Measurements from ENCODE around the gene TMTC3.
"Not testable (repeated sequence)": the region's sequence is repeated elsewhere in the genome, so short reads cannot be mapped to it uniquely, and the experiment has no call there.

TMTC3 gene

DNA sequence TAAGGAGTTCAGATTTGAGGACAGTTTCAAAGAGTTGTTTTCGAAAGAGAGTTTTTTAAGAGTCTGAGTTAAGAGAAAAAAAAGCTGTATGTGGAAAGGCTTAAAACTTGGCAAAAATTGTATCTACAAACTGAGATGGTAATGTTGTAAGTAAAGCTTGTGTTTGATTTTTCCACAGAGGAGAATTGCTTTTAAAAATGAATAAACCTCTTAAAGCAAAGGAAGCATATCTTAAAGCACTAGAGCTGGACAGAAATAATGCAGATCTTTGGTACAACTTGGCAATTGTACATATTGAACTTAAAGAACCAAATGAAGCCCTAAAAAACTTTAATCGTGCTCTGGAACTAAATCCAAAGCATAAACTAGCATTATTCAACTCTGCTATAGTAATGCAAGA is 50.3 kb downstream of the TMTC3 start:
- Histone ChIP-seq H3K4me3 (no peak overlapping the region), H3K36me3 (ENCODE audit: insufficient read depth, low read length) (peaks cover 20% of the 10 kb centered on the region), H3K9ac (ENCODE audit: insufficient read length) (no peak overlapping the region), H3K27ac (no peak overlapping the region), H3K9me3 (ENCODE audit: low read depth, low read length) (no peaks in the 10 kb centered on the region)
- DNase-seq (ENCODE audit: low read depth, low spot score): no peak
- TF ChIP-seq POLR2AphosphoS5 (IDR thresholded peaks at IDR 0.05; ENCODE audit: borderline replicate concordance, low read depth, low read length) (no peak), FOXP2 (optimal IDR thresholded peaks at IDR 0.05; ENCODE audit: control extremely low read depth, extremely low read length, insufficient read depth) (no peak), EZH2 (IDR thresholded peaks at IDR 0.05) (no peak)

- no peak for DNase-seq (ENCODE audit: low read depth, low spot score)
- H3K36me3 ChIP-seq (ENCODE audit: insufficient read depth, low read length): peaks cover 20% of the 10 kb centered on the region
- H3K9ac ChIP-seq (ENCODE audit: insufficient read length): no peak overlapping the region
- no peak for TF ChIP-seq EZH2 (IDR thresholded peaks at IDR 0.05)
- no peak for TF ChIP-seq FOXP2 (optimal IDR thresholded peaks at IDR 0.05; ENCODE audit: control extremely low read depth, extremely low read length, insufficient read depth)
- no peak for TF ChIP-seq POLR2AphosphoS5 (IDR thresholded peaks at IDR 0.05; ENCODE audit: borderline replicate concordance, low read depth, low read length)
- H3K4me3 ChIP-seq: no peak overlapping the region
- no peak overlapping the region for H3K27ac ChIP-seq
- H3K9me3 ChIP-seq (ENCODE audit: low read depth, low read length): no peaks in the 10 kb centered on the region
Measured at GRCh38 chr12:88194868-88195267, 52.8 kb downstream of the TMTC3 start.

GRCh38 chr12:88200029-88200428 is 57.9 kb downstream of the TMTC3 start:
- H3K4me3 ChIP-seq: no peak overlapping the region
- H3K36me3 ChIP-seq (ENCODE audit: insufficient read depth, low read length): peaks cover 11% of the 10 kb centered on the region
- no peaks in the 10 kb centered on the region for H3K9me3 ChIP-seq (ENCODE audit: low read depth, low read length)
- TF ChIP-seq EZH2 (IDR thresholded peaks at IDR 0.05) (no peak), FOXP2 (optimal IDR thresholded peaks at IDR 0.05; ENCODE audit: control extremely low read depth, extremely low read length, insufficient read depth) (no peak), POLR2AphosphoS5 (IDR thresholded peaks at IDR 0.05; ENCODE audit: borderline replicate concordance, low read depth, low read length) (no peak)
- H3K9ac ChIP-seq (ENCODE audit: insufficient read length): no peak overlapping the region
- no peak overlapping the region for H3K27ac ChIP-seq
- DNase-seq (ENCODE audit: low read depth, low spot score): no peak

GRCh38 chr12:88202500-88202899 is 60.4 kb downstream of the TMTC3 start:
- H3K9me3 ChIP-seq (ENCODE audit: low read depth, low read length): no peaks in the 10 kb centered on the region
- H3K4me3 ChIP-seq: no peak overlapping the region
- H3K9ac ChIP-seq (ENCODE audit: insufficient read length): no peak overlapping the region
- no peak for TF ChIP-seq EZH2 (IDR thresholded peaks at IDR 0.05)
- TF ChIP-seq POLR2AphosphoS5 (IDR thresholded peaks at IDR 0.05; ENCODE audit: borderline replicate concordance, low read depth, low read length): no peak
- TF ChIP-seq FOXP2 (optimal IDR thresholded peaks at IDR 0.05; ENCODE audit: control extremely low read depth, extremely low read length, insufficient read depth): no peak
- no peak for DNase-seq (ENCODE audit: low read depth, low spot score)
- no peak overlapping the region for H3K27ac ChIP-seq
- H3K36me3 ChIP-seq (ENCODE audit: insufficient read depth, low read length): no peaks in the 10 kb centered on the region

DNA sequence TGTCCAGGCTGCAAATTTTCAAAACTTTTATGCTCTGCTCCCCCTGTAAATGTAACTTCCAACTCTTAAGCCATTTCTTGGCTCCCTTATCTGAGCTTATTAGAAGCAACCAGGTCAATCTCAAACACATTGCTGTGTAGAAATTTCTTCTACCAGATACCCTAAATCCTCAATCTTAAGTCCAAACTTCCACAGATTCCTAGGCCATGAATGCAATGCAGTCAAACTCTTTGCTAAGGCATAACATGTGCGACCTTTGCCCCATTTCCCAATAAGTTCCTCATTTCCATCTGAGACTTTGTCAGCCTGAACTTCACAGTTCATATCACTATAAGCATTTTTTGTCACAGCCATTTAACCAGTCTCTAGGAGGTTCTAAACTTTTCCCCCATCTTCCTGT is 64.5 kb downstream of the TMTC3 start:
- DNase-seq (ENCODE audit: low read depth, low spot score): no peak
- Histone ChIP-seq H3K9me3 (ENCODE audit: low read depth, low read length) (no peaks in the 10 kb centered on the region), H3K36me3 (ENCODE audit: insufficient read depth, low read length) (no peaks in the 10 kb centered on the region), H3K9ac (ENCODE audit: insufficient read length) (no peak overlapping the region), H3K4me3 (no peak overlapping the region), H3K27ac (no peak overlapping the region)
- no peak for TF ChIP-seq FOXP2 (optimal IDR thresholded peaks at IDR 0.05; ENCODE audit: control extremely low read depth, extremely low read length, insufficient read depth)
- TF ChIP-seq EZH2 (IDR thresholded peaks at IDR 0.05): no peak
- TF ChIP-seq POLR2AphosphoS5 (IDR thresholded peaks at IDR 0.05; ENCODE audit: borderline replicate concordance, low read depth, low read length): no peak

DNA sequence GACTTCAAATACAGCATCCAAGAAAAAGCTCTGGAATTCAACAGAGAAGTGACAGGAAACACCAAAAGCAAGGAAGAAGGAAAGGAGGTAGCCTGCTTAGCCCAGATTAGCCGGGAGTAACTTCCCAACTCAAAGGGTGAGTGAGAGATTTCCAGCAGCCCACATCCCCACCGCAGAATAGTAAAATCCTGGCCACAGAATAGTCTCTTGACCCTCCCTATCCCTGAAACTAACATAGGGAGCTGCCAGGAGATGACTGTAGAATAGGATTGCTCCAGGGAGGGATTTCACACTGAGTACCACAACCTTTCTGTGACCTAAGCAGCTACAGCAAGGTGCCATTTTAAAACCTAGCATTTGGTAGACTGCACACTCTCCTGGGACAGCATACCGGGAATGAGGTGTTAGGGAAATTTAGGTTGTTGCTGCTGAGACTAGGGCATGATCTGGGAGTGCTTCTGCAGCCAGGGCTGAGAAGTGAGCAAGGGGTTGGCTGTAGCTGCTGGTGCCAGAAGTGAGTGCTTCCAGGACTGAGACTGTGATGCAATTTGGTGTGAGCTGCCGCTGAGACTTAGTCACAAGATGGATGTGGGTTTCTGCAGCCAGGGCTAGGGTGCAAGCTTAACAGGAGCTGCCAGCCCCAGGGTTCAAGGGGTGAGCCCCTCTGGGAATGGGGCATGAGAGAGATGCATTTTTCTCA is 66.0 kb downstream of the TMTC3 start:
- Histone ChIP-seq H3K9me3 (ENCODE audit: low read depth, low read length) (0 out of 2 replicates have a peak, but pooled peaks cover 8% of the 10 kb centered on the region), H3K4me3 (no peak overlapping the region), H3K9ac (ENCODE audit: insufficient read length) (no peak overlapping the region), H3K36me3 (ENCODE audit: insufficient read depth, low read length) (no peaks in the 10 kb centered on the region), H3K27ac (no peak overlapping the region)
- no peak for DNase-seq (ENCODE audit: low read depth, low spot score)
- TF ChIP-seq FOXP2 (optimal IDR thresholded peaks at IDR 0.05; ENCODE audit: control extremely low read depth, extremely low read length, insufficient read depth): no peak
- TF ChIP-seq POLR2AphosphoS5 (IDR thresholded peaks at IDR 0.05; ENCODE audit: borderline replicate concordance, low read depth, low read length): no peak
- TF ChIP-seq EZH2 (IDR thresholded peaks at IDR 0.05): no peak

DNA sequence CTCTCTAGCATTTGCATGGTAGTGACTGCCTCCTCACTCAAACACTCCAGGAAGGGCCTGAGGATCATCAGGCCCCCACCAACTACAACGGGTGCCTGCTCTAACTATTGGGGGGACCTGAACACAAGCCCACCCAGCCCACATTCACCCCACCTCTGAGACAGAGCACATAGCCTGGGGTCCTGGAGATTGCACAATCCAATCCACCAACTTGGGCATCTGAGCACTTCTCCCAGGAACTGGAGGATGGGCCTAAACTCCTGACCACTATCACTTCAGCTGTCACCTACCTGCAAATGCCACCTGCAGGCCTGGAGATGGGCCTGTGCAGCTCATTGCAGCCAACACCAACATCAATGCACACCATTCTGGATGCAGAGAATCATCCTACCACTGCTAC is 66.6 kb downstream of the TMTC3 start:
- no peak overlapping the region for H3K4me3 ChIP-seq
- DNase-seq (ENCODE audit: low read depth, low spot score): no peak
- H3K27ac ChIP-seq: no peak overlapping the region
- 0 out of 2 replicates have a peak, but pooled peaks cover 8% of the 10 kb centered on the region for H3K9me3 ChIP-seq (ENCODE audit: low read depth, low read length)
- TF ChIP-seq POLR2AphosphoS5 (IDR thresholded peaks at IDR 0.05; ENCODE audit: borderline replicate concordance, low read depth, low read length) (no peak), EZH2 (IDR thresholded peaks at IDR 0.05) (no peak), FOXP2 (optimal IDR thresholded peaks at IDR 0.05; ENCODE audit: control extremely low read depth, extremely low read length, insufficient read depth) (no peak)
- no peaks in the 10 kb centered on the region for H3K36me3 ChIP-seq (ENCODE audit: insufficient read depth, low read length)
- H3K9ac ChIP-seq (ENCODE audit: insufficient read length): no peak overlapping the region

- H3K27ac ChIP-seq: not testable (repeated sequence)
Measured at GRCh38 chr12:88210311-88210710, 68.2 kb downstream of the TMTC3 start.

DNA sequence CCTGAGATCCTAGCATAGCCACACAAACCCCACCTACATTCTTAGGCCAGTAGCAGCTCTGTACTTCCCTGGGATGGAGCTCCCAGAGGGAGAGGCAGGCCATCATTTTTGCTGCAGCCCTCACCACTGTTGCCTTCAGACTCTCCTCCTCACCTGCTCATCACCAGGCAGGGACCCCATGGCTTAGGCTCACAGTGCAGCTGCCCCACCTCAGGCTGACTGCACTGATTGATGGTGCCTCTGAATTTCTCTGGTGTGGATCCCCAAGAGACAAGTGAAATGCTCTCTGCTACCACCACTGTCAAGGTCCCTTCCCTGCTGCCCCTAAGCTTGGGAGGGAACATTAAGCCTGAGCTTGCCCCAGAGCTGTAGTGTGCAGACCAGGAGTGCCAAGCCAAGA is 76.2 kb downstream of the TMTC3 start:
- Histone ChIP-seq H3K9me3 (ENCODE audit: low read depth, low read length) (no peaks in the 10 kb centered on the region), H3K4me3 (no peak overlapping the region), H3K36me3 (ENCODE audit: insufficient read depth, low read length) (no peaks in the 10 kb centered on the region), H3K9ac (ENCODE audit: insufficient read length) (no peak overlapping the region), H3K27ac (no peak overlapping the region)
- TF ChIP-seq EZH2 (IDR thresholded peaks at IDR 0.05) (no peak), POLR2AphosphoS5 (IDR thresholded peaks at IDR 0.05; ENCODE audit: borderline replicate concordance, low read depth, low read length) (no peak), FOXP2 (optimal IDR thresholded peaks at IDR 0.05; ENCODE audit: control extremely low read depth, extremely low read length, insufficient read depth) (no peak)
- no peak for DNase-seq (ENCODE audit: low read depth, low spot score)

More at GRCh38 chr12:88210311-88210710, 68.2 kb downstream of the TMTC3 start:
- not testable (repeated sequence) for H3K36me3 ChIP-seq (ENCODE audit: insufficient read depth, low read length); H3K4me3 ChIP-seq; DNase-seq (ENCODE audit: low read depth, low spot score); H3K9ac ChIP-seq (ENCODE audit: insufficient read length); H3K9me3 ChIP-seq (ENCODE audit: low read depth, low read length)

Data from SK-N-MC (cell line).